ENCODE results near the gene COQ8A. TPM values are rescaled to one million over a fixed set of nuclear protein-coding genes. Genes with fewer than 3 reads are reported as not detected.

COQ8A gene
- total RNA-seq, 2 donors from 2014 or later, result 116 to 134 TPM

DNA sequence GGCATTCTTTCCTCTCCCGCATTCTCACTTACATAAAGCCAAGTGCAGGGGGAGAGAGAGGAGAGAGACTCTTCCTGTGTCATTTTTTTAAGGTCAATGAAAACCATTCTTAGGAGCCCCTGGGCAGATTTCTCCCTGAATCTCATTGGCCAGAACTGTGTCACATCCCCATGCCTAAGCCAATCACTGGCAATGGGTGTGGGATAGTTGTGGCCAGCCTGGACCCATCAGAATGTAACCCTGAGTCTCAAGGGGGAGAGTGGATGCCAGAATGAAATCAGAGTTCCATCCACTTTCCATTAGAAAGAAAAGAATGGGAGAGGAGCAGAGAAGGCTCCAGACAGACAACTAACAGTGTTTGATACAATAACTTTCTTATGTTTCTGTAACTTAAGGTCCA, 31.2 kb upstream of the COQ8A start:
- 87 to 100% methylated on average over 1 of the region's 1 CpG for WGBS, 2 donors
- no peak for DNase-seq
- Histone ChIP-seq H3K9me3 (no peaks in the 10 kb centered on the region), H3K4me1 (peaks cover 6% of the 10 kb centered on the region), H3K27ac (no peak overlapping the region), H3K4me3 (no peak overlapping the region), H3K27me3 (no peaks in the 10 kb centered on the region), H3K36me3 (replicated peaks in 1 of 2; ENCODE audit: insufficient read depth in 1 of 2, low read depth in 2 of 2) (peaks cover 0 to 4% of the 10 kb centered on the region in 2 donors)
- ATAC-seq, result no peak
- TF ChIP-seq, protein P1, sequence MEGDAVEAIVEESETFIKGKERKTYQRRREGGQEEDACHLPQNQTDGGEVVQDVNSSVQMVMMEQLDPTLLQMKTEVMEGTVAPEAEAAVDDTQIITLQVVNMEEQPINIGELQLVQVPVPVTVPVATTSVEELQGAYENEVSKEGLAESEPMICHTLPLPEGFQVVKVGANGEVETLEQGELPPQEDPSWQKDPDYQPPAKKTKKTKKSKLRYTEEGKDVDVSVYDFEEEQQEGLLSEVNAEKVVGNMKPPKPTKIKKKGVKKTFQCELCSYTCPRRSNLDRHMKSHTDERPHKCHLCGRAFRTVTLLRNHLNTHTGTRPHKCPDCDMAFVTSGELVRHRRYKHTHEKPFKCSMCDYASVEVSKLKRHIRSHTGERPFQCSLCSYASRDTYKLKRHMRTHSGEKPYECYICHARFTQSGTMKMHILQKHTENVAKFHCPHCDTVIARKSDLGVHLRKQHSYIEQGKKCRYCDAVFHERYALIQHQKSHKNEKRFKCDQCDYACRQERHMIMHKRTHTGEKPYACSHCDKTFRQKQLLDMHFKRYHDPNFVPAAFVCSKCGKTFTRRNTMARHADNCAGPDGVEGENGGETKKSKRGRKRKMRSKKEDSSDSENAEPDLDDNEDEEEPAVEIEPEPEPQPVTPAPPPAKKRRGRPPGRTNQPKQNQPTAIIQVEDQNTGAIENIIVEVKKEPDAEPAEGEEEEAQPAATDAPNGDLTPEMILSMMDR (IDR thresholded peaks at IDR 0.05), result no peak
- intact Hi-C loops (cut with DNase I), result no loop called here

DNA sequence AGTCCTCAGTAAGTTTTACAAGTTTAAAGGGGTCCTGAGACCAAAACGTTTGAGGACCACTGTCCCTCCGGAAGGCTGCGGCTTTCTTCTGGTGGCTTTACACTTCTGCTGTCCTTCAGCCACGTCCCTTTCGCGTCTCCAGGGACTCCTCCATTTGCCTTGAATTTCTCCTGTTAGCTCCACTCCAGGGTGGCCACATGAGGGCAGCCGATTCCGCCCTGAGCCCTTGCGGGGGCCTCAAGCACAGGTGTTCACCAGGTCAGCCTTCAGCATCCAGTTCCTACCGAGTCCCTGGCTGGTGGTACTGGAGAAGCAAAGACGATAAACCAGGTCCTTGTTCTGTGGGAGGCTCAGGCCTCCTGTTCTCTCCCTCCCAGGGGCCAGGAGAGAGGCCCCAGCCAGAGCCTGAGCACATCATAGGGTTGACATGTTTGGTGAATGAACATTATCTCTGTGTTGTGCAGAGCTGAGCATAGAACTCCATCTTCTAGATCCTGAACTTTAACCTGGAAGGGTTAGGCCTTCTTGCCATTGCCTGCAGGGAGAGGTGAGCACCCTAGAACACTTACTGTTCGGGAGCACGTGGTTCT, 27.4 kb upstream of the COQ8A start:
- 24 to 27% methylated on average over 12 to 13 of the region's 13 CpGs for WGBS, 2 donors
- Histone ChIP-seq H3K9me3 (no peaks in the 10 kb centered on the region), H3K36me3 (replicated peaks in 1 of 2; ENCODE audit: insufficient read depth in 1 of 2, low read depth in 2 of 2) (peaks cover 0 to 4% of the 10 kb centered on the region in 2 donors), H3K27ac (no peak overlapping the region), H3K4me1 (peaks cover 13% of the 10 kb centered on the region), H3K4me3 (no peak overlapping the region), H3K27me3 (no peaks in the 10 kb centered on the region)
- TF ChIP-seq, protein P1 (IDR thresholded peaks at IDR 0.05), result peak; percentile 61 to 92 (median 86)
- no peak for TF ChIP-seq POLR2A (IDR thresholded peaks at IDR 0.05)
- DNase-seq (peak; percentile 81 to 86 (median 82)), ATAC-seq (peak; percentile 95)
- intact Hi-C loops (cut with DNase I), result no loop called here

DNA sequence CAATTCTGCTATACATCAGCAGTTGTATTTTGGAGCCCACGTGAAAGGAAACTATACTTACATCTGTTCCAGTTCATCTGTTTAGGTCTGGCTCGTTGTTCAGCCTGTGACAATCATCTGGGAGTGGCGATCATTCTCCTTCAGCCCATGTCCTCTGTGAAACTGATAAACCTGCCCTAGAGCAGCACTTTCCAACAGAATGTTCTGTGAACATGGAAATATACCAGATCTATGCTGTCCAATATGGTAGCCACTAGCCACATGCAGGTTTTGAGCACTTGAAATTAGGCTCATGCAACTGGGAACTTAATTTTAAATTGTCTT, 24.5 kb upstream of the COQ8A start:
- Histone ChIP-seq H3K9me3 (no peaks in the 10 kb centered on the region), H3K27ac (no peak overlapping the region), H3K4me3 (no peak overlapping the region), H3K36me3 (replicated peaks in 1 of 2; ENCODE audit: insufficient read depth in 1 of 2, low read depth in 2 of 2) (no peaks in the 10 kb centered on the region), H3K27me3 (no peaks in the 10 kb centered on the region), H3K4me1 (peaks cover 34% of the 10 kb centered on the region)
- DNase-seq (no peak), ATAC-seq (no peak)
- intact Hi-C loops (cut with DNase I), result no loop called here
- WGBS, 2 donors, result 18 to 46% methylated on average over 3 of the region's 3 CpGs
- TF ChIP-seq POLR2A (IDR thresholded peaks at IDR 0.05), result no peak
- TF ChIP-seq, protein P1 (IDR thresholded peaks at IDR 0.05), result no peak

DNA sequence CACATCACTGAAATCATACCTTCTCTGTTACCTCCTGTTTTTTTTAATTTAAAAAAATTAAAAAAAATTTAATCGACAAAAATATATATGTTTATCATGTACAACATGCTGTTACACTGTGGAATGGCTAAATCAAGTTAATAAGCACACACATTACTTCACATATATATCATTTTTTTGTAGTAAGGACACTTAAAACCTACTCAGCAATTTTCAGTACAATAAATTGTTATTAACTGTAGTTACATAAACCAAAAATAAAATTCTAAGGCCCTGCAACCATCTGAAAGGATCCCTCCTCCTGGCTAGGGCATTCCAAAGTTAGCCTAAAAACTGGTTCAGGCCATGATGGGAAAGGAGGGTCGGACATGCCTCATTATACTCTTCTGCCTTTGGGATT, 23.6 kb upstream of the COQ8A start:
- Histone ChIP-seq H3K27ac (no peak overlapping the region), H3K27me3 (no peaks in the 10 kb centered on the region), H3K4me3 (no peak overlapping the region), H3K4me1 (peaks cover 41% of the 10 kb centered on the region), H3K36me3 (replicated peaks in 1 of 2; ENCODE audit: insufficient read depth in 1 of 2, low read depth in 2 of 2) (no peaks in the 10 kb centered on the region), H3K9me3 (no peaks in the 10 kb centered on the region)
- 86 to 98% methylated on average over 2 of the region's 2 CpGs for WGBS, 2 donors
- TF ChIP-seq, protein P1 (IDR thresholded peaks at IDR 0.05), result no peak
- TF ChIP-seq POLR2A (IDR thresholded peaks at IDR 0.05), result no peak
- no peak for DNase-seq
- ATAC-seq, result no peak
- intact Hi-C loops (cut with DNase I), result no loop called here

DNA sequence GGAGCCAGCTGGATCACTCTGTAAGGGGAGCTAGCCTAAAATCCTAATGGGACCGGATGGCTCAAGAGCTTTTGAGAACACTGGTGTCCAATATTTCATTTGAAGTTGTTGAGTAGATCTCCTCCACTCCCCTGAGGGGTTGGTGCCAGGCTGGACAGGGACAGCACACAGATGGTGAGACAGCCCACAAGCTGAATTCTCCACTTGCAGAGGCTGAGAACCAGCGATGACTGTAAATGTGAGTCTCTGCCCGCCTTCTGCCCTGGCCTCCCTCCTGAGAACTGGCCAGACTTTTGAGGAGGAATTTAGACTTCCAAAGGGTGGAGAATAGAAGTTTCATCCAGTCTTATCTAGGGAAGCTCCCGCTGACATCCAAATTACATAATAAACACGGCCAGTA, 20.5 kb upstream of the COQ8A start:
- peak overlapping the region; percentile 81 to 86 (median 83) for H3K27ac ChIP-seq

More for the DNA sequence above, 20.5 kb upstream of the COQ8A start:
- no peak for TF ChIP-seq POLR2A (IDR thresholded peaks at IDR 0.05)
- TF ChIP-seq, protein P1 (IDR thresholded peaks at IDR 0.05), result no peak
- Histone ChIP-seq H3K9me3 (no peaks in the 10 kb centered on the region), H3K36me3 (replicated peaks in 1 of 2; ENCODE audit: insufficient read depth in 1 of 2, low read depth in 2 of 2) (no peaks in the 10 kb centered on the region), H3K27me3 (no peaks in the 10 kb centered on the region), H3K4me1 (peaks cover 60% of the 10 kb centered on the region), H3K4me3 (no peak overlapping the region)
- WGBS, 2 donors, result 54 to 67% methylated on average over 5 of the region's 5 CpGs
- intact Hi-C loops (cut with DNase I), result no loop called here
- no peak for DNase-seq
- no peak for ATAC-seq
